Activated CD4-positive, alpha-beta memory T cell treated with anti-CD3 and anti-CD28 coated beads for 36 hours (primary cell): ENCODE measurements around the gene MRRF. TPM values are rescaled to one million over a fixed set of nuclear protein-coding genes. Genes with fewer than 3 reads are reported as not detected.
"Not testable (repeated sequence)": the region's sequence is repeated elsewhere in the genome, so short reads cannot be mapped to it uniquely, and the experiment has no call there.

Source experiments
- CTCF ChIA-PET: fragments of 350-600 bp; sonication (Branson Sonifier 250); formaldehyde crosslinking; loops from one replicate; lab custom pipeline; 2021; ENCODE audit warnings: antibody characterized with exemption, inconsistent platforms; lab: Charles Lee
- POLR2A ChIA-PET: fragments of 350-600 bp; sonication (Branson Sonifier 250); formaldehyde crosslinking; loops from one replicate; lab custom pipeline; 2021; ENCODE audit warnings: antibody characterized with exemption; lab: Charles Lee
- DNase-seq: peaks from one replicate; pipeline ENCODE4 v3.0.0-alpha.2; 2020
- H3K27ac Mint-ChIP-seq: one replicate; pipeline ENCODE4 v1.8.0; 2021; ENCODE audit warnings: mixed read lengths
- H3K27me3 Mint-ChIP-seq: one replicate; pipeline ENCODE4 v1.8.0; 2021; ENCODE audit warnings: mixed read lengths
- H3K36me3 Mint-ChIP-seq: one replicate; pipeline ENCODE4 v1.8.0; 2021; ENCODE audit warnings: mixed read lengths
- H3K4me1 Mint-ChIP-seq: one replicate; pipeline ENCODE4 v1.8.0; 2021; ENCODE audit warnings: low read depth, mixed read lengths
- H3K4me3 Mint-ChIP-seq: one replicate; pipeline ENCODE4 v1.8.0; 2021; ENCODE audit warnings: mild to moderate bottlenecking, mixed read lengths
- H3K9me3 Mint-ChIP-seq: one replicate; pipeline ENCODE4 v1.8.0; 2021; ENCODE audit warnings: mixed read lengths
- intact Hi-C: fragments of 100-400 bp; cut with micrococcal nuclease; formaldehyde crosslinking; loops from one replicate; pipeline ENCODE4 v1.15.1; 2023
- total RNA-seq, 2 experiments: library from RNA; stranded (reverse); gene quantifications; one replicate each; pipeline ENCODE4 v1.2.3, GENCODE V29; 2021

Gene MRRF
- total RNA-seq, 2 experiments from 2014 or later = 47.2 to 52.5 TPM

GRCh38 chr9:122294531-122294930 is 29.8 kb downstream of the MRRF start:
- CTCF ChIA-PET = no interaction called here
- Mint-ChIP-seq H3K9me3 (no peaks in the 10 kb centered on the region), H3K27me3 (no peaks in the 10 kb centered on the region), H3K27ac (no peak overlapping the region), H3K36me3 (peaks cover 47% of the 10 kb centered on the region), H3K4me1 (no peaks in the 10 kb centered on the region), H3K4me3 (no peak overlapping the region)
- POLR2A ChIA-PET = no interaction called here
- DNase-seq = no peak
- intact Hi-C loops = no loop called here

- DNase-seq = no peak
- ChIA-PET POLR2A (no interaction called here), CTCF (no interaction called here)
- Mint-ChIP-seq H3K4me1 (no peaks in the 10 kb centered on the region), H3K36me3 (peaks cover 37% of the 10 kb centered on the region), H3K4me3 (no peak overlapping the region), H3K27ac (no peak overlapping the region), H3K9me3 (no peaks in the 10 kb centered on the region), H3K27me3 (no peaks in the 10 kb centered on the region)
- intact Hi-C loops = no loop called here
Observed at GRCh38 chr9:122297512-122297911, 32.8 kb downstream of the MRRF start.

- no peaks in the 10 kb centered on the region for H3K27me3 Mint-ChIP-seq
- no peak overlapping the region for H3K4me3 Mint-ChIP-seq
- intact Hi-C loops = no loop called here
- H3K36me3 Mint-ChIP-seq = peaks cover 33% of the 10 kb centered on the region
- no peaks in the 10 kb centered on the region for H3K9me3 Mint-ChIP-seq
- ChIA-PET CTCF (no interaction called here), POLR2A (no interaction called here)
- H3K4me1 Mint-ChIP-seq = no peaks in the 10 kb centered on the region
- no peak for DNase-seq
- no peak overlapping the region for H3K27ac Mint-ChIP-seq
Observed at GRCh38 chr9:122302237-122303093, 37.8 kb downstream of the MRRF start.

GRCh38 chr9:122307061-122307460 is 42.4 kb downstream of the MRRF start:
- Mint-ChIP-seq H3K4me3 (no peak overlapping the region), H3K4me1 (no peaks in the 10 kb centered on the region), H3K27me3 (no peaks in the 10 kb centered on the region), H3K27ac (no peak overlapping the region), H3K36me3 (peaks cover 36% of the 10 kb centered on the region), H3K9me3 (no peaks in the 10 kb centered on the region)
- POLR2A ChIA-PET = no interaction called here
- intact Hi-C loops = no loop called here
- CTCF ChIA-PET = interaction anchor here (0.8 to 1.3 kb wide), 2 partner anchors 44 to 613 kb away, joined by 3 to 5 read pairs; no protein-coding TSS in a partner anchor
- DNase-seq = no peak

DNA sequence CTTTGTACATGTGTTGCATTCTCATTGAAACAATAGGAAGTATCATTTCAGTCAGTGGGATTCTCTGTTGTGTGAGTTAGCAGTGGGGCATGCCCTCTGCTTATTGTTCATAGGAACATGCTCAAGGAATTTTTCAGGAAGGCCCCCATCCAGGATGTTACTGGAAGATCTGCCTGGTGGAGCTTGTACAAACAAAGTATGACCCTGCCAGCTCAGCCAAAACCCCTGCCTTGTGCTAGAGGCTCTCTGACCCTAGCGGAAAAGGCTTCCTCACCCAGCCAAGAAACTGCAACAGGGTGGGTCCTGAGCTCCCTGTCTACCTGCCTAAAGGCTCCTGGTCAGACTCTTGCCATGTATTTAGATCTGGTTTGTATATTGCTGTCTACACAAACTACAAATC is 43.2 kb downstream of the MRRF start:
- Mint-ChIP-seq H3K4me1 (no peaks in the 10 kb centered on the region), H3K36me3 (peaks cover 35% of the 10 kb centered on the region), H3K4me3 (no peak overlapping the region), H3K9me3 (no peaks in the 10 kb centered on the region), H3K27ac (no peak overlapping the region), H3K27me3 (no peaks in the 10 kb centered on the region)
- intact Hi-C loops = no loop called here
- POLR2A ChIA-PET = no interaction called here
- no peak for DNase-seq
- CTCF ChIA-PET = interaction anchor here (0.8 to 1.3 kb wide), 2 partner anchors 43 to 614 kb away, joined by 3 to 5 read pairs; no protein-coding TSS in a partner anchor

GRCh38 chr9:122309861-122310260 is 45.2 kb downstream of the MRRF start:
- Mint-ChIP-seq H3K36me3 (peaks cover 42% of the 10 kb centered on the region), H3K4me1 (no peaks in the 10 kb centered on the region), H3K9me3 (no peaks in the 10 kb centered on the region), H3K4me3 (no peak overlapping the region), H3K27ac (no peak overlapping the region), H3K27me3 (no peaks in the 10 kb centered on the region)
- no peak for DNase-seq
- ChIA-PET POLR2A (no interaction called here), CTCF (interaction anchor here (1.0 kb wide), 1 partner anchor 41 kb away, joined by 3 read pairs; no protein-coding TSS in a partner anchor)
- intact Hi-C loops = no loop called here

- no peak overlapping the region for H3K27ac Mint-ChIP-seq
- CTCF ChIA-PET = no interaction called here
- POLR2A ChIA-PET = no interaction called here
- no peaks in the 10 kb centered on the region for H3K27me3 Mint-ChIP-seq
- H3K4me3 Mint-ChIP-seq = no peak overlapping the region
- intact Hi-C loops = no loop called here
- H3K9me3 Mint-ChIP-seq = no peaks in the 10 kb centered on the region
- H3K36me3 Mint-ChIP-seq = peaks cover 29% of the 10 kb centered on the region
- no peaks in the 10 kb centered on the region for H3K4me1 Mint-ChIP-seq
- DNase-seq = no peak
Observed at GRCh38 chr9:122314165-122314564, 49.5 kb downstream of the MRRF start.

DNA sequence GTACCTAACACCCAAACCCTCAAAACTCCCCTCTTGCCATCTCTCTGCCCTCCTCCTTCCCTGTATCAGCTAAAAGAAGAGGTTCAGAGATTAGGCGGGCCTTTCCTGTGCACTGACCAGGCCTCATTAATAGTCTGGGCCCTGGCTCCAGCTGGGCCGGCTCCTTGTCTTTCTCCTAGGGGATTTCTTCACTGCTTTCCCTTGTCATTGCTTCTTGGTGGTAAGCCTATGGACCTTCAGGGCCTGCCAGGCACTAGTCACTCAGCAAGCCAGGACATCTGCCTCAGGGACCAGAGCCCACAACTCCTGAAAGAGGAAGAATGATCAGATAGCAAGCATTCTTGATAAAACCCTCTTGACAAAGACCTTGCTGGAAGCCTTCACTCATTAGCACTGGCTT is 50.9 kb downstream of the MRRF start:
- Mint-ChIP-seq H3K36me3 (peaks cover 29% of the 10 kb centered on the region), H3K27ac (no peak overlapping the region), H3K4me3 (no peak overlapping the region), H3K9me3 (no peaks in the 10 kb centered on the region), H3K27me3 (no peaks in the 10 kb centered on the region), H3K4me1 (no peaks in the 10 kb centered on the region)
- ChIA-PET POLR2A (no interaction called here), CTCF (no interaction called here)
- intact Hi-C loops = no loop called here
- DNase-seq = no peak

- ChIA-PET CTCF (interaction anchor here (0.6 kb wide), 1 partner anchor 195 kb away, joined by 3 read pairs; no protein-coding TSS in a partner anchor), POLR2A (no interaction called here)
- intact Hi-C loops = no loop called here
- Mint-ChIP-seq H3K4me3 (no peak overlapping the region), H3K36me3 (peaks cover 26% of the 10 kb centered on the region), H3K9me3 (no peaks in the 10 kb centered on the region), H3K4me1 (no peaks in the 10 kb centered on the region), H3K27me3 (no peaks in the 10 kb centered on the region), H3K27ac (no peak overlapping the region)
- DNase-seq = no peak
Observed at GRCh38 chr9:122318284-122318683, 53.6 kb downstream of the MRRF start.

DNA sequence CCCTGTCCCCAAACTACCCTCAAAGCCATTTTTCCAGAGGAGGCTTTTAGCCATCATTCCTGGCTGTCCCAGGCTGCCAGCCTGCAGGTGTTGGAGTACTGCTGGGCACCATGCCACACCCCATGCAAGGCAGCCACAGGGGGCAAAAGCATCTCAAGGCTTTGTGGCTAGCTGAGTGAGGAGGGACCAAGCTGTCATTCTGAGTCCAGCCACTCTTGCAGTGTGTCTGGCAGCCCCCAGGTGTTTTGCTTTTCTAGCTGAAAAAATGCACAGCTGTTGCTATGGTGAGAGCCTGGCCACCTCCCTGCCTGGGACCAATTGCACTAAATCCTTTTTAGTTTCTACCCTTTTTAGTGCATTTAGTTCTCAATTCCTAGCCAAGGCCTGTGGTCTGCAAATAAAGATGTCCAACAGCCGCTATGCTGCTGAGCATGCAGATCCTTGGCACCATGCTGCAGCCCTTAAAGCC is 55.8 kb downstream of the MRRF start:
- H3K36me3 Mint-ChIP-seq = peaks cover 27% of the 10 kb centered on the region

DNA sequence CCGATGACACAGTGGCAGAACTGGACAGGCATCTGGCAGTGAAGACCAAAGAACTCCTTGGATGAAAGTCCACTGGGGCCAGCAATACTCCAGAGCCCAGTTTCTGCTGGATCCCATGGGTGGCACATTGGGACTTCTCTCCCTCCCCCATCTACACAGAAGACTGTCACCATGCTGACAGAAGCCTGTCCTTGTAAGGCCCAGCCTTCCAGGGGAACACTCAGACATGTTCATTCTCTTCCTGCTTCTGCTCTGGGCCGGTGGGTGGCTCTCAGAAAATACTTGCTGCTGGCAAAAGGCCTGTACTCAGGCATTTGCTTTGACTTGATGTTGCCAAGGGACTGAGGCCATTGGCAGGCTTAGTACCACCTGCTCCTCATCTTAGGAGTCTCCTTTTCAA is 57.9 kb downstream of the MRRF start:
- DNase-seq = no peak
- no peak overlapping the region for H3K27ac Mint-ChIP-seq
- ChIA-PET CTCF (no interaction called here), POLR2A (no interaction called here)
- H3K36me3 Mint-ChIP-seq = peaks cover 30% of the 10 kb centered on the region
- H3K4me1 Mint-ChIP-seq = no peaks in the 10 kb centered on the region
- no peaks in the 10 kb centered on the region for H3K9me3 Mint-ChIP-seq
- H3K4me3 Mint-ChIP-seq = no peak overlapping the region
- intact Hi-C loops = no loop called here
- no peaks in the 10 kb centered on the region for H3K27me3 Mint-ChIP-seq

More for the DNA sequence above, 55.8 kb downstream of the MRRF start:
- H3K9me3 Mint-ChIP-seq = no peaks in the 10 kb centered on the region
- DNase-seq = no peak
- intact Hi-C loops = no loop called here
- CTCF ChIA-PET = no interaction called here
- H3K4me3 Mint-ChIP-seq = no peak overlapping the region
- H3K27me3 Mint-ChIP-seq = no peaks in the 10 kb centered on the region
- H3K4me1 Mint-ChIP-seq = no peaks in the 10 kb centered on the region
- no peak overlapping the region for H3K27ac Mint-ChIP-seq
- POLR2A ChIA-PET = no interaction called here

GRCh38 chr9:122324665-122325064 is 60.0 kb downstream of the MRRF start:
- POLR2A ChIA-PET, H3K27me3 Mint-ChIP-seq, intact Hi-C loops, H3K9me3 Mint-ChIP-seq, CTCF ChIA-PET, H3K4me1 Mint-ChIP-seq, DNase-seq, H3K27ac Mint-ChIP-seq, H3K4me3 Mint-ChIP-seq: not testable (repeated sequence)
- peaks cover 34% of the 10 kb centered on the region for H3K36me3 Mint-ChIP-seq

GRCh38 chr9:122325124-122325523 is 60.4 kb downstream of the MRRF start:
- intact Hi-C loops = no loop called here
- no peaks in the 10 kb centered on the region for H3K9me3 Mint-ChIP-seq
- H3K27me3 Mint-ChIP-seq = no peaks in the 10 kb centered on the region
- POLR2A ChIA-PET = no interaction called here
- CTCF ChIA-PET = no interaction called here
- peaks cover 37% of the 10 kb centered on the region for H3K36me3 Mint-ChIP-seq
- no peaks in the 10 kb centered on the region for H3K4me1 Mint-ChIP-seq
- no peak for DNase-seq
- H3K4me3 Mint-ChIP-seq = no peak overlapping the region
- no peak overlapping the region for H3K27ac Mint-ChIP-seq
